Liver (tissue), 9 donors: ENCODE data around the gene SLC5A3. TPM values are rescaled to one million over a fixed set of nuclear protein-coding genes. Genes with fewer than 3 reads are reported as not detected.

ENCODE experiments used
- DNase-seq: peaks from one replicate; pipeline ENCODE4 v3.0.0-alpha.2; 2017; ENCODE audit warnings: low spot score
- H3K27ac ChIP-seq, 2 donors: one replicate each; pipeline ENCODE4 v1.7.0; 2013; ENCODE audit warnings: inconsistent platforms in 2 of 2, low read length in 2 of 2, control low read depth in 1 of 2, low read depth in 1 of 2, mild to moderate bottlenecking in 1 of 2
- H3K27me3 ChIP-seq, 4 donors: one replicate each; pipeline versions ENCODE4 v1.6.1 to v1.7.0; 2013; ENCODE audit warnings: low read length in 3 of 4, inconsistent platforms in 1 of 4, mild to moderate bottlenecking in 1 of 4, moderate library complexity in 1 of 4; ENCODE audit not compliant: control insufficient read depth in 4 of 4, insufficient read depth in 4 of 4
- H3K36me3 ChIP-seq, 4 donors: one replicate each; pipeline versions ENCODE4 v1.6.1 to v1.7.0; 2013; ENCODE audit warnings: low read length in 3 of 4, mild to moderate bottlenecking in 3 of 4, low read depth in 1 of 4, moderate library complexity in 1 of 4; ENCODE audit not compliant: control insufficient read depth in 4 of 4, insufficient read depth in 3 of 4
- H3K4me1 ChIP-seq, 4 donors: one replicate each; pipeline versions ENCODE4 v1.6.1 to v1.7.0; 2013; ENCODE audit warnings: low read length in 3 of 4, mild to moderate bottlenecking in 3 of 4, moderate library complexity in 1 of 4; ENCODE audit not compliant: control insufficient read depth in 4 of 4, insufficient read depth in 4 of 4
- H3K4me3 ChIP-seq, 3 donors: one replicate each; pipeline versions ENCODE4 v1.6.1 to v1.7.0; 2013; ENCODE audit warnings: low read length in 3 of 3, control low read depth in 1 of 3, low read depth in 1 of 3, mild to moderate bottlenecking in 1 of 3
- H3K9ac ChIP-seq, 2 donors: one replicate each; pipeline ENCODE4 v1.7.0; 2013; ENCODE audit warnings: low read length in 2 of 2, mild to moderate bottlenecking in 2 of 2, moderate library complexity in 2 of 2, control low read depth in 1 of 2, low read depth in 1 of 2
- H3K9me3 ChIP-seq, 4 donors: one replicate each; pipeline versions ENCODE4 v1.6.1 to v1.7.0; 2013; ENCODE audit warnings: low read length in 3 of 4; ENCODE audit not compliant: control insufficient read depth in 4 of 4
- ATF3 ChIP-seq: IDR thresholded peaks from 2 replicates; pipeline ENCODE4 v1.6.1; 2016; ENCODE audit warnings: antibody characterized with exemption
- EGR1 ChIP-seq, 2 donors: IDR thresholded peaks; 2 replicates each; pipeline ENCODE4 v1.6.1; 2016 to 2018; ENCODE audit warnings: antibody characterized with exemption in 2 of 2, low read depth in 2 of 2
- FOXA1 ChIP-seq: IDR thresholded peaks from 2 replicates; pipeline ENCODE4 v1.6.1; 2016; ENCODE audit warnings: antibody characterized with exemption
- FOXA2 ChIP-seq: IDR thresholded peaks from 2 replicates; pipeline ENCODE4 v1.6.1; 2016; ENCODE audit warnings: antibody characterized with exemption
- HNF4A ChIP-seq, 2 donors: conservative IDR thresholded peaks; 2 replicates each; pipeline ENCODE4 v1.6.1; 2016; ENCODE audit warnings: antibody characterized with exemption in 2 of 2, mild to moderate bottlenecking in 2 of 2
- HNF4G ChIP-seq: IDR thresholded peaks from 2 replicates; pipeline ENCODE4 v1.6.1; 2016; ENCODE audit warnings: antibody characterized with exemption
- JUND ChIP-seq, 2 donors: IDR thresholded peaks; 2 replicates each; pipeline ENCODE4 v1.6.1; 2016; ENCODE audit warnings: antibody characterized with exemption in 2 of 2
- MAX ChIP-seq: IDR thresholded peaks from 2 replicates; pipeline ENCODE4 v1.6.1; 2016; ENCODE audit warnings: antibody characterized with exemption
- NR2F2 ChIP-seq: IDR thresholded peaks from 2 replicates; pipeline ENCODE4 v1.6.1; 2016; ENCODE audit warnings: antibody characterized with exemption
- RAD21 ChIP-seq, 2 donors: IDR thresholded peaks; 2 replicates each; pipeline ENCODE4 v1.6.1; 2016; ENCODE audit warnings: antibody characterized with exemption in 2 of 2, mild to moderate bottlenecking in 2 of 2
- REST ChIP-seq: IDR thresholded peaks from 2 replicates; pipeline ENCODE4 v1.6.1; 2016; ENCODE audit warnings: antibody characterized with exemption, mild to moderate bottlenecking
- RXRA ChIP-seq, 2 donors: IDR thresholded peaks; 2 replicates each; pipeline ENCODE4 v1.6.1; 2017 to 2018; ENCODE audit warnings: antibody characterized with exemption in 2 of 2, mild to moderate bottlenecking in 1 of 2
- SP1 ChIP-seq: IDR thresholded peaks from 2 replicates; pipeline ENCODE4 v1.6.1; 2018; ENCODE audit warnings: antibody characterized with exemption, mild to moderate bottlenecking
- TAF1 ChIP-seq: conservative IDR thresholded peaks from 2 replicates; pipeline ENCODE4 v1.6.1; 2016; ENCODE audit warnings: antibody characterized with exemption, mild to moderate bottlenecking
- ZBTB33 ChIP-seq: IDR thresholded peaks from 2 replicates; pipeline ENCODE4 v1.6.1; 2016; ENCODE audit warnings: antibody characterized with exemption
- WGBS: extraction: QIAGEN DNeasy Blood & Tissue Kit; methylation state at CpG from one replicate; pipeline ENCODE4 v1.1.7; 2013; 5-methylcytosine and 5-hydroxymethylcytosine counted together
- polyA plus RNA-seq, 2 donors: library from polyadenylated mRNA; stranded (reverse) in 1 of 2; unstranded in 1 of 2; fragments of 200-250 nt in 1 of 2; fragments of >200 nt in 1 of 2; fragmentation: Nextera tagmentation in 1 of 2; extraction: Ambion mirVana in 1 of 2; gene quantifications; one replicate each; pipeline versions ENCODE4 v1.2.1 to v1.2.3, GENCODE V29; 2013 to 2015
- total RNA-seq, 2 donors: library from RNA; depleted of rRNA; stranded (reverse); fragments of >200 nt; gene quantifications; one replicate each; pipeline ENCODE4 v1.2.3, GENCODE V29; 2014
- donor health status: healthy.
- donor health status: healthy.
- donor health status: healthy.
- donor health status: healthy.
- donor health status: healthy.

Gene SLC5A3
- total and polyA plus RNA-seq, 4 donors, result 1.5 to 16.6 (median 8.1) TPM

DNA sequence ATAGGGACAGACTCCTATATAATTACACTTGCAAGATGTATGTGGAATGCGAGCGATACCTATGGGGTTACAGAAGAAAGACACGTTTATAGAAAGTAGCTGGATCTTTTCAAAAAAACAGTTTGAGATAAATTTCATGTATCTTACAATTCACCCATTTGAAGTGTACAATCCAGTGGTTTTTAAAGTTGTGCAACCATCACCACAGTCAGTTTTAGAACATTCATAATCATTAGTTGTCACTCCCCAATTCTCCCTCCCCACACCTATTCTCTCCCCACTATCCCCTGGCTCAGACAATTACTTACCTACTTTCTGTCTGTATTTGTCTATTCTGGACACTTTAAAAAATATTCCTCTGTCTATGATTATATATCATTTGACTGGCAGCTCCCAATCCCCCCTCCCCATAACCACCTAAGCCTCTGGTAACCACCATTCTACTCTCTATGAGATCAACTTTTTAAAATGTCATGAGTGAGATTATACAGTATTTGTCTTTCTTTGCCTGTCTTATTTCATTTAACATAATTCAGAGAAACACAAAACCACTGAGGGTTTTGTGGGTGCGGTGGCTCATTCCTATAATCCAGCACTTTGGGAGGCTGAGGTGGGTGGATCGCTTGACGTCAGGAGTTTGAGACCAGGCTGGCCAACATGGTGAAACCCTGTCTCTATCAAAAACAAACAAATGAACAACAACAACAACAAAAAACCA lies 39.1 kb downstream of the SLC5A3 start (continued):
- TF ChIP-seq ZBTB33, result no peak
- TF ChIP-seq EGR1 (IDR thresholded peaks at IDR 0.05; ENCODE audit: low read depth in 2 of 2), result no peak
- TF ChIP-seq ATF3, result no peak
- TF ChIP-seq RAD21 (IDR thresholded peaks at IDR 0.05), result no peak

DNA sequence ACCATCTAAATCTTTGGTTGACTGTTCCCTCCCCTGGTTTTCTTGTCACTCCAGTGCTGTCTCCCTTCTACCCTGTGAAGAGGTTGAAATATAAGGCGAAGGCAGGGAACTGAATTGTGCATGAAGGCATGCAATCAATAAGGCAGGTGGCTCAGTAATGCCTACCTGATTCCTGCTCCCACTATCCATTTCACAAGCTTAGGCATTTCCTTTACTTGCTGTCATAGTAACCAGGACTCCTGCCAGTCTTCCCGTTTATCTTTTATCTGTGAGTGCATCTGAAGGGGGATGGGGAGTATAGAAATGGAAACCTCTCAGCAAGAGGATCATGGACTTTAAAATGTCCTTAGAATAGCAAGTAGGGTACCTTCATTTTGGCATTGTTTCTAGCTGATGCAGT lies 40.5 kb downstream of the SLC5A3 start:
- TF ChIP-seq RXRA (IDR thresholded peaks at IDR 0.05) (no peak), ZBTB33 (no peak), SP1 (no peak), FOXA2 (no peak), NR2F2 (no peak), FOXA1 (no peak), EGR1 (IDR thresholded peaks at IDR 0.05; ENCODE audit: low read depth in 2 of 2) (no peak), MAX (no peak), RAD21 (IDR thresholded peaks at IDR 0.05) (no peak), JUND (IDR thresholded peaks at IDR 0.05) (no peak), HNF4A (conservative IDR thresholded peaks at IDR 0.05) (no peak), REST (no peak), TAF1 (no peak), ATF3 (no peak), HNF4G (no peak)
- Histone ChIP-seq H3K4me1 (peaks cover 0 to 19% (median 7%) of the 10 kb centered on the region in 4 donors), H3K36me3 (no peaks in the 10 kb centered on the region), H3K9ac (no peak overlapping the region), H3K4me3 (no peak overlapping the region), H3K9me3 (no peaks in the 10 kb centered on the region), H3K27me3 (no peaks in the 10 kb centered on the region), H3K27ac (no peak overlapping the region)
- DNase-seq, result no peak
- WGBS, result 41% methylated on average over 2 of the region's 2 CpGs
